Caco-2 (cell line): Measurements from ENCODE around the gene SAMD10. TPM values are rescaled to one million over a fixed set of nuclear protein-coding genes. Genes with fewer than 3 reads are reported as not detected.

ENCODE experiments used
- BruUV-seq: library from RNA; stranded (reverse); fragments of 400-500 nt; replicated peaks from 2 replicates; lab custom pipeline; 2021; lab: Mats Ljungman, UMichigan
- CTCF ChIA-PET: fragments of 300-600 bp; sonication (Branson Sonifier 250); formaldehyde crosslinking; loops from one replicate; lab custom pipeline; 2022; ENCODE audit warnings: antibody characterized with exemption; lab: Charles Lee
- POLR2A ChIA-PET: fragments of 300-600 bp; sonication (Branson Sonifier 250); formaldehyde crosslinking; loops from one replicate; lab custom pipeline; 2022; ENCODE audit warnings: antibody characterized with exemption; lab: Charles Lee
- DNase-seq, 2 experiments: peaks; one replicate each; pipeline versions ENCODE4 v3.0.0 to v3.0.0-alpha.2; 2020 to 2022
- H3K27me3 ChIP-seq: replicated peaks from 2 replicates; pipeline ENCODE4 v1.6.0; 2011; ENCODE audit warnings: low read length; ENCODE audit not compliant: control insufficient read depth, insufficient read depth
- H3K36me3 ChIP-seq: 2 replicates; pipeline ENCODE4 v1.5.1; 2011; ENCODE audit warnings: low read length; ENCODE audit not compliant: control insufficient read depth, insufficient read depth
- H3K4me1 ChIP-seq: fragments of 250-450 bp; sonication (Bioruptor Pico); 2 replicates; pipeline ENCODE4 v1.5.1; 2020; ENCODE audit warnings: mild to moderate bottlenecking
- H3K4me3 ChIP-seq: 2 replicates; pipeline ENCODE4 v1.5.1; 2011; ENCODE audit warnings: low read depth, mild to moderate bottlenecking, control low read depth, low read length
- H3K9me3 ChIP-seq: fragments of 250-450 bp; sonication (Bioruptor Pico); 2 replicates; pipeline ENCODE4 v1.5.1; 2020; ENCODE audit warnings: mild to moderate bottlenecking, moderate library complexity
- H3K27ac Mint-ChIP-seq: one replicate; pipeline ENCODE4 v1.8.0; 2022; ENCODE audit warnings: mixed read lengths; ENCODE audit not compliant: unreplicated experiment
- H3K27me3 Mint-ChIP-seq: one replicate; pipeline ENCODE4 v1.8.0; 2022; ENCODE audit warnings: mixed read lengths; ENCODE audit not compliant: insufficient read depth, unreplicated experiment
- H3K36me3 Mint-ChIP-seq: one replicate; pipeline ENCODE4 v1.8.0; 2022; ENCODE audit warnings: mild to moderate bottlenecking, mixed read lengths; ENCODE audit not compliant: insufficient read depth, unreplicated experiment
- H3K4me1 Mint-ChIP-seq: one replicate; pipeline ENCODE4 v1.8.0; 2022; ENCODE audit warnings: low read depth, mixed read lengths; ENCODE audit not compliant: unreplicated experiment
- H3K4me3 Mint-ChIP-seq: one replicate; pipeline ENCODE4 v1.8.0; 2022; ENCODE audit warnings: mild to moderate bottlenecking, moderate library complexity, mixed read lengths; ENCODE audit not compliant: unreplicated experiment
- H3K9me3 Mint-ChIP-seq: one replicate; pipeline ENCODE4 v1.8.0; 2022; ENCODE audit warnings: mixed read lengths; ENCODE audit not compliant: unreplicated experiment
- CTCF ChIP-seq, 2 experiments: fragments of 200-600 bp in 1 of 2; IDR thresholded peaks; 1 replicate in 1 of 2; 2 replicates in 1 of 2; pipeline versions ENCODE4 v1.5.1 to v1.8.0; 2011 to 2022; ENCODE audit warnings: antibody characterized with exemption in 1 of 2, control low read depth in 1 of 2, inconsistent platforms in 1 of 2, low read depth in 1 of 2, low read length in 1 of 2, mild to moderate bottlenecking in 1 of 2, moderate library complexity in 1 of 2; ENCODE audit not compliant: insufficient read depth in 1 of 2, severe bottlenecking in 1 of 2, unreplicated experiment in 1 of 2
- intact Hi-C: fragments of 100-400 bp; cut with micrococcal nuclease; formaldehyde crosslinking; loops from one replicate; pipeline ENCODE4 v1.10.0; 2022; ENCODE audit not compliant: unreplicated experiment
- total RNA-seq: library from RNA; stranded (reverse); gene quantifications from 2 replicates; pipeline ENCODE4 v1.2.3, GENCODE V29; 2022

Gene SAMD10
- total RNA-seq, 1 experiment from 2014 or later, result 13.6 TPM

GRCh38 chr20:63942969-63943807 lies 36.3 kb downstream of the SAMD10 start:
- H3K27me3 Mint-ChIP-seq, result peaks cover 1% of the 10 kb centered on the region
- no TSS peak for BruUV-seq

GRCh38 chr20:63942250-63942951 lies 37.0 kb downstream of the SAMD10 start:
- POLR2A ChIA-PET, result no interaction called here
- DNase-seq, result peak; percentile 65 to 79

More at GRCh38 chr20:63942969-63943807, 36.3 kb downstream of the SAMD10 start:
- H3K4me1 Mint-ChIP-seq, result peaks cover 19% of the 10 kb centered on the region
- H3K36me3 Mint-ChIP-seq, result peaks cover 94% of the 10 kb centered on the region
- intact Hi-C loops, result no loop called here
- Histone ChIP-seq H3K4me3 (no peak overlapping the region), H3K27me3 (no peaks in the 10 kb centered on the region), H3K36me3 (peaks cover 27% of the 10 kb centered on the region), H3K9me3 (0 out of 2 replicates have a peak, but pooled peaks cover 4% of the 10 kb centered on the region), H3K4me1 (no peaks in the 10 kb centered on the region)
- ChIA-PET POLR2A (no interaction called here), CTCF (interaction anchor here (0.7 to 1.2 kb wide), 2 partner anchors 11 to 37 kb away, joined by 3 read pairs; no protein-coding TSS in a partner anchor)
- no peaks in the 10 kb centered on the region for H3K9me3 Mint-ChIP-seq
- no peak for TF ChIP-seq CTCF (IDR thresholded peaks at IDR 0.05; ENCODE audit: insufficient read depth in 1 of 2, low read depth in 1 of 2, low read length in 1 of 2, severe bottlenecking in 1 of 2, unreplicated experiment in 1 of 2)
- DNase-seq, result no peak
- peak overlapping the region; percentile 79 for H3K27ac Mint-ChIP-seq
- H3K4me3 Mint-ChIP-seq, result no peak overlapping the region

More at GRCh38 chr20:63942250-63942951, 37.0 kb downstream of the SAMD10 start:
- peak overlapping the region; percentile 45 for H3K4me3 Mint-ChIP-seq
- Histone ChIP-seq H3K9me3 (0 out of 2 replicates have a peak, but pooled peaks cover 4% of the 10 kb centered on the region), H3K27me3 (no peaks in the 10 kb centered on the region), H3K4me1 (no peaks in the 10 kb centered on the region), H3K4me3 (no peak overlapping the region), H3K36me3 (peaks cover 27% of the 10 kb centered on the region)
- H3K27me3 Mint-ChIP-seq, result no peaks in the 10 kb centered on the region
- no peaks in the 10 kb centered on the region for H3K9me3 Mint-ChIP-seq
- intact Hi-C loops, result no loop called here
- H3K4me1 Mint-ChIP-seq, result peaks cover 15% of the 10 kb centered on the region
- TF ChIP-seq CTCF (IDR thresholded peaks at IDR 0.05; ENCODE audit: insufficient read depth in 1 of 2, low read depth in 1 of 2, low read length in 1 of 2, severe bottlenecking in 1 of 2, unreplicated experiment in 1 of 2), result no peak
- no TSS peak for BruUV-seq
- peaks cover 94% of the 10 kb centered on the region for H3K36me3 Mint-ChIP-seq
- CTCF ChIA-PET, result interaction anchor here (0.7 kb wide), 1 partner anchor 38 kb away, joined by 3 read pairs; no protein-coding TSS in a partner anchor
- H3K27ac Mint-ChIP-seq, result peak overlapping the region; percentile 79
